H9 (cell line): ENCODE results near the gene PHACTR4. TPM values are rescaled to one million over a fixed set of nuclear protein-coding genes. Genes with fewer than 3 reads are reported as not detected.

Experiments used
- DNase-seq: peaks from one replicate; pipeline ENCODE4 v3.0.0-alpha.2; 2017
- H2AFZ ChIP-seq: one replicate; pipeline ENCODE4 v1.6.1; 2013; ENCODE audit warnings: mild to moderate bottlenecking, low read length, control low read depth, moderate library complexity
- H2AK5ac ChIP-seq: 2 replicates; pipeline ENCODE4 v1.6.1; 2013; ENCODE audit warnings: low read length, control low read depth, mixed read lengths; ENCODE audit not compliant: insufficient read length
- H2BK120ac ChIP-seq: one replicate; pipeline ENCODE4 v1.6.1; 2013; ENCODE audit warnings: low read depth, mild to moderate bottlenecking, low read length, control low read depth, inconsistent platforms; ENCODE audit not compliant: poor library complexity, severe bottlenecking
- H2BK12ac ChIP-seq: 2 replicates; pipeline ENCODE4 v1.6.1; 2013; ENCODE audit warnings: low read length, control low read depth, mixed read lengths, low read depth; ENCODE audit not compliant: insufficient read length
- H2BK15ac ChIP-seq: 2 replicates; pipeline ENCODE4 v1.6.1; 2013; ENCODE audit warnings: low read depth, low read length, control low read depth
- H2BK20ac ChIP-seq: one replicate; pipeline ENCODE4 v1.6.1; 2013; ENCODE audit warnings: low read depth, mild to moderate bottlenecking, low read length, control low read depth, inconsistent platforms; ENCODE audit not compliant: poor library complexity, severe bottlenecking
- H2BK5ac ChIP-seq: 2 replicates; pipeline ENCODE4 v1.6.1; 2013; ENCODE audit warnings: low read length, control low read depth, mixed read lengths; ENCODE audit not compliant: insufficient read length
- H3K14ac ChIP-seq: 2 replicates; pipeline ENCODE4 v1.6.1; 2013; ENCODE audit warnings: low read length, control low read depth; ENCODE audit not compliant: insufficient read depth
- H3K18ac ChIP-seq: 2 replicates; pipeline ENCODE4 v1.6.1; 2013; ENCODE audit warnings: low read depth, mild to moderate bottlenecking, mixed read lengths, low read length, control low read depth; ENCODE audit not compliant: insufficient read length
- H3K23ac ChIP-seq: 2 replicates; pipeline ENCODE4 v1.6.1; 2013; ENCODE audit warnings: low read length, control low read depth, mixed read lengths, low read depth; ENCODE audit not compliant: insufficient read length
- H3K23me2 ChIP-seq: 2 replicates; pipeline ENCODE4 v1.6.1; 2013; ENCODE audit warnings: low read depth, mild to moderate bottlenecking, mixed read lengths, low read length, control low read depth; ENCODE audit not compliant: insufficient read length, poor library complexity, severe bottlenecking
- H3K27ac ChIP-seq: 2 replicates; pipeline ENCODE4 v1.5.1; 2013; ENCODE audit warnings: low read length, control low read depth, mixed read lengths, low read depth; ENCODE audit not compliant: insufficient read length
- H3K27me3 ChIP-seq: 2 replicates; pipeline ENCODE4 v1.6.1; 2013; ENCODE audit warnings: low read length, control low read depth, inconsistent platforms; ENCODE audit not compliant: insufficient read depth
- H3K4ac ChIP-seq: 2 replicates; pipeline ENCODE4 v1.6.1; 2013; ENCODE audit warnings: low read depth, mild to moderate bottlenecking, control low read depth, inconsistent platforms, low read length, moderate library complexity
- H3K4me1 ChIP-seq: 2 replicates; pipeline ENCODE4 v1.6.1; 2013; ENCODE audit warnings: low read length, control low read depth, inconsistent platforms; ENCODE audit not compliant: insufficient read depth
- H3K4me2 ChIP-seq: 2 replicates; pipeline ENCODE4 v1.6.1; 2013; ENCODE audit warnings: low read length, control low read depth, mixed read lengths; ENCODE audit not compliant: insufficient read length, insufficient read depth
- H3K56ac ChIP-seq: 2 replicates; pipeline ENCODE4 v1.6.1; 2013; ENCODE audit warnings: low read depth, mild to moderate bottlenecking, mixed read lengths, low read length, control low read depth; ENCODE audit not compliant: insufficient read length
- H3K79me1 ChIP-seq: 2 replicates; pipeline ENCODE4 v1.6.1; 2013; ENCODE audit warnings: low read depth, mild to moderate bottlenecking, moderate library complexity, low read length, control low read depth, inconsistent platforms; ENCODE audit not compliant: insufficient read depth, poor library complexity, severe bottlenecking
- H3K79me2 ChIP-seq: 2 replicates; pipeline ENCODE4 v1.6.1; 2013; ENCODE audit warnings: low read length, control low read depth, inconsistent platforms; ENCODE audit not compliant: insufficient read depth
- H3K9ac ChIP-seq: 2 replicates; pipeline ENCODE4 v1.6.1; 2013; ENCODE audit warnings: low read length, control low read depth, mixed read lengths; ENCODE audit not compliant: insufficient read length; ENCODE audit errors: extremely low read depth
- H3K9me3 ChIP-seq: one replicate; pipeline ENCODE4 v1.6.1; 2013; ENCODE audit warnings: low read depth, low read length, inconsistent platforms; ENCODE audit not compliant: control insufficient read depth
- H3T11ph ChIP-seq: one replicate; pipeline ENCODE4 v1.6.1; 2013; ENCODE audit warnings: mild to moderate bottlenecking, low read length, control low read depth, inconsistent platforms
- H4K20me1 ChIP-seq: one replicate; pipeline ENCODE4 v1.6.1; 2013; ENCODE audit not compliant: control insufficient read depth, insufficient read length, insufficient read depth
- H4K5ac ChIP-seq: 2 replicates; pipeline ENCODE4 v1.6.1; 2013; ENCODE audit warnings: low read depth, mild to moderate bottlenecking, mixed read lengths, low read length, control low read depth; ENCODE audit not compliant: insufficient read length
- H4K8ac ChIP-seq: replicated peaks from 2 replicates; pipeline ENCODE4 v1.6.1; 2013; ENCODE audit warnings: low read length, control low read depth, mixed read lengths, low read depth; ENCODE audit not compliant: insufficient read length
- H4K91ac ChIP-seq: 2 replicates; pipeline ENCODE4 v1.6.1; 2013; ENCODE audit warnings: low read depth, mild to moderate bottlenecking, moderate library complexity, mixed read lengths, low read length, control low read depth; ENCODE audit not compliant: insufficient read length
- H3K27ac Mint-ChIP-seq, 3 experiments: 2 replicates in 2 of 3; 3 replicates in 1 of 3; pipeline ENCODE4 v1.8.0; 2020 to 2021; ENCODE audit warnings: mixed read lengths in 3 of 3, mild to moderate bottlenecking in 1 of 3, moderate library complexity in 1 of 3
- H3K27me3 Mint-ChIP-seq: 2 replicates; pipeline ENCODE4 v1.8.0; 2021; ENCODE audit warnings: low read depth, mild to moderate bottlenecking, moderate library complexity, mixed read lengths
- H3K36me3 Mint-ChIP-seq, 3 experiments: 2 replicates in 2 of 3; 3 replicates in 1 of 3; pipeline ENCODE4 v1.8.0; 2020 to 2021; ENCODE audit warnings: low read depth in 3 of 3, mixed read lengths in 3 of 3; ENCODE audit not compliant: insufficient read depth in 1 of 3
- H3K4me1 Mint-ChIP-seq, 2 experiments: 2 replicates each; pipeline ENCODE4 v1.8.0; 2020; ENCODE audit warnings: mixed read lengths in 2 of 2
- H3K4me3 Mint-ChIP-seq, 2 experiments: 2 replicates in 1 of 2; 3 replicates in 1 of 2; pipeline ENCODE4 v1.8.0; 2020 to 2021; ENCODE audit warnings: mild to moderate bottlenecking in 2 of 2, mixed read lengths in 2 of 2, moderate library complexity in 1 of 2
- H3K9me3 Mint-ChIP-seq, 2 experiments: 2 replicates in 1 of 2; 3 replicates in 1 of 2; pipeline ENCODE4 v1.8.0; 2020; ENCODE audit warnings: mild to moderate bottlenecking in 2 of 2, mixed read lengths in 2 of 2, moderate library complexity in 1 of 2
- WGBS: extraction: QIAGEN DNeasy Blood & Tissue Kit; methylation state at CpG from one replicate; pipeline ENCODE4 v1.1.7; 2013; ENCODE audit warnings: missing lambda C conversion rate, low lambda C conversion rate, mixed read lengths; ENCODE audit not compliant: insufficient read length; ENCODE audit errors: extremely low coverage; 5-methylcytosine and 5-hydroxymethylcytosine counted together
- total RNA-seq: library from RNA; stranded (reverse); gene quantifications from 2 replicates; pipeline ENCODE4 v1.2.1, GENCODE V29; 2021
- TF ChIP-seq, protein P1 (sequence below): fragments of 200-600 bp; sonication (generic); conservative IDR thresholded peaks from 3 replicates; pipeline ENCODE4 v1.8.0; 2021; ENCODE audit warnings: antibody characterized with exemption, mild to moderate bottlenecking

The PHACTR4 gene
- total RNA-seq, 1 experiment from 2014 or later = 54.0 TPM

DNA sequence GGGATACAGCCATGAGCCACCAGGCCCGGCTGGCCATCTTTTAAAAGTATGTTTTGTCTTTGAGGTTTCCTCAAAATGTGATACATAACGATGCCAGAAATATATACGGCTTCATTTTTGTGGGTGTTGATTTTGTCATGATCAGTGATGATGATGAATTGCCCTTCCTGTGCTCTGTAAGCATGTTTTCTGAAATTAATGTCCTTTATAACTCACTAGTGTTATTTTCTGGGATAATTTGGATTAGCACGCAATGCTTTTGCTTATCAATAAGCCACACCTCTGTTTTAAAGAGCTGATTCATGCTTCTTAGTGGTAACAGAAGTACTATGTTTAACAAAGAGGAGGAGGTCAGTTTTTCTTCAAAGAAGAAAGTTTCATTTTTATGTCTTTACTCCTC, 25.6 kb downstream of the PHACTR4 start:
- H4K5ac ChIP-seq = no peak overlapping the region
- no peak overlapping the region for H3K9ac ChIP-seq
- no peak overlapping the region for H3K56ac ChIP-seq
- no peak overlapping the region; a peak in 2 of 7 replicates for H3K27ac Mint-ChIP-seq
- no peak for DNase-seq
- no peaks in the 10 kb centered on the region for H3K27me3 Mint-ChIP-seq
- H3K27ac ChIP-seq = no peak overlapping the region
- H3K36me3 Mint-ChIP-seq = peaks cover 0 to 21% (median 20%) of the 10 kb centered on the region in 3 experiments; a peak in 5 of 7 replicates
- H3K27me3 ChIP-seq = no peaks in the 10 kb centered on the region
- H4K20me1 ChIP-seq = no peaks in the 10 kb centered on the region
- no peak overlapping the region for H2BK15ac ChIP-seq
- no peak overlapping the region for H3K4me3 Mint-ChIP-seq
- no peaks in the 10 kb centered on the region for H3K9me3 ChIP-seq
- no peak overlapping the region for H3K4me2 ChIP-seq
- no CpG with 5 or more reads among the region's 4 CpGs for WGBS
- no peak overlapping the region for H4K91ac ChIP-seq
- H3K14ac ChIP-seq = no peak overlapping the region
- H2AK5ac ChIP-seq = no peak overlapping the region
- no peak overlapping the region for H2BK20ac ChIP-seq
- H3K9me3 Mint-ChIP-seq = no peaks in the 10 kb centered on the region
- H3K79me2 ChIP-seq = peaks cover 2% of the 10 kb centered on the region; the same call in 1 of the 2 replicates
- H3K4ac ChIP-seq = no peak overlapping the region
- H2AFZ ChIP-seq = no peak overlapping the region
- no peak overlapping the region for H3K23ac ChIP-seq
- TF ChIP-seq, protein P1, sequence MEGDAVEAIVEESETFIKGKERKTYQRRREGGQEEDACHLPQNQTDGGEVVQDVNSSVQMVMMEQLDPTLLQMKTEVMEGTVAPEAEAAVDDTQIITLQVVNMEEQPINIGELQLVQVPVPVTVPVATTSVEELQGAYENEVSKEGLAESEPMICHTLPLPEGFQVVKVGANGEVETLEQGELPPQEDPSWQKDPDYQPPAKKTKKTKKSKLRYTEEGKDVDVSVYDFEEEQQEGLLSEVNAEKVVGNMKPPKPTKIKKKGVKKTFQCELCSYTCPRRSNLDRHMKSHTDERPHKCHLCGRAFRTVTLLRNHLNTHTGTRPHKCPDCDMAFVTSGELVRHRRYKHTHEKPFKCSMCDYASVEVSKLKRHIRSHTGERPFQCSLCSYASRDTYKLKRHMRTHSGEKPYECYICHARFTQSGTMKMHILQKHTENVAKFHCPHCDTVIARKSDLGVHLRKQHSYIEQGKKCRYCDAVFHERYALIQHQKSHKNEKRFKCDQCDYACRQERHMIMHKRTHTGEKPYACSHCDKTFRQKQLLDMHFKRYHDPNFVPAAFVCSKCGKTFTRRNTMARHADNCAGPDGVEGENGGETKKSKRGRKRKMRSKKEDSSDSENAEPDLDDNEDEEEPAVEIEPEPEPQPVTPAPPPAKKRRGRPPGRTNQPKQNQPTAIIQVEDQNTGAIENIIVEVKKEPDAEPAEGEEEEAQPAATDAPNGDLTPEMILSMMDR = no peak
- H3K18ac ChIP-seq = no peak overlapping the region
- H2BK120ac ChIP-seq = no peak overlapping the region
- peaks cover 3% of the 10 kb centered on the region; the same call in 1 of the 2 replicates for H3K4me1 ChIP-seq
- no peak overlapping the region for H2BK5ac ChIP-seq
- no peak overlapping the region for H4K8ac ChIP-seq
- no peaks in the 10 kb centered on the region for H3K23me2 ChIP-seq
- peaks cover 3% of the 10 kb centered on the region for H3K79me1 ChIP-seq
- H3T11ph ChIP-seq = no peak overlapping the region
- peaks cover 8 to 9% of the 10 kb centered on the region in 2 experiments for H3K4me1 Mint-ChIP-seq
- H2BK12ac ChIP-seq = no peak overlapping the region
